ENCODE measurements around the gene HOMEZ.

- TF ChIP-seq ZBTB7A (IDR thresholded peaks at IDR 0.05; ENCODE audit: low read depth) (no peak), NFIC (IDR thresholded peaks at IDR 0.05) (no peak), TAF1 (IDR thresholded peaks at IDR 0.05; ENCODE audit: low read depth) (no peak), RAD21 (IDR thresholded peaks at IDR 0.05; ENCODE audit: low read depth) (no peak)
These were observed 38.5 kb upstream of the HOMEZ start for GRCh38 chr14:23324455-23324846.
